ENCODE results near the gene SORBS2.

DNA sequence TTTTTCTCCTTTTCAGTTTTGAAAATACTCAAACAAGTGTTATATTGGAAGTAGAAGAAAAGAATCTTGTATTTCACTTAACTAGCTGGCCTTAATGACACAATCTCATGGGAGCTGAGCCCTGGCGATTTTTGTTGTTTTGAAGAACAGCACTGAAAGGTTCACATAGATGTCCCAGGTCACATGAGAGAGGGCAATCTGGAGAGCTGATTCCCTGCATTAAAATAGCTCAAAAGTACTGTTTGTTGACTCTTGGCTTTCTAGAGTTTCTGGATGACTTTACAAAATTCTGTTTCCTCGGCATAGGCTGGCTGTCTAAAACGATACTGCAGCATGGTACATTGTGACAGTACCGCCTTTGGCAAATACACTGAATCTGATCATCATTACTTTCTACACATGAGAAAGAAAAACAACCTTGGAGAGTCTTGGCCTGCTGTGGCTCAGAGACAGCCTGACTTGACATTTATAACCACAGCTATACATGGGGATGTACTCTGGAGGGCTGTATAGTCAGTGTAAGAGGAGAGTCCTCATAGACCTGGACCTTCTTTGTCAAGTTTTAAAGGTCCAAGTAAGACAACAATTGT lies 156.9 kb downstream of the SORBS2 start:
- TF ChIP-seq EP300 (IDR thresholded peaks at IDR 0.05) (no peak), POLR2A (IDR thresholded peaks at IDR 0.05) (no peak)
- TF ChIP-seq, protein P1, sequence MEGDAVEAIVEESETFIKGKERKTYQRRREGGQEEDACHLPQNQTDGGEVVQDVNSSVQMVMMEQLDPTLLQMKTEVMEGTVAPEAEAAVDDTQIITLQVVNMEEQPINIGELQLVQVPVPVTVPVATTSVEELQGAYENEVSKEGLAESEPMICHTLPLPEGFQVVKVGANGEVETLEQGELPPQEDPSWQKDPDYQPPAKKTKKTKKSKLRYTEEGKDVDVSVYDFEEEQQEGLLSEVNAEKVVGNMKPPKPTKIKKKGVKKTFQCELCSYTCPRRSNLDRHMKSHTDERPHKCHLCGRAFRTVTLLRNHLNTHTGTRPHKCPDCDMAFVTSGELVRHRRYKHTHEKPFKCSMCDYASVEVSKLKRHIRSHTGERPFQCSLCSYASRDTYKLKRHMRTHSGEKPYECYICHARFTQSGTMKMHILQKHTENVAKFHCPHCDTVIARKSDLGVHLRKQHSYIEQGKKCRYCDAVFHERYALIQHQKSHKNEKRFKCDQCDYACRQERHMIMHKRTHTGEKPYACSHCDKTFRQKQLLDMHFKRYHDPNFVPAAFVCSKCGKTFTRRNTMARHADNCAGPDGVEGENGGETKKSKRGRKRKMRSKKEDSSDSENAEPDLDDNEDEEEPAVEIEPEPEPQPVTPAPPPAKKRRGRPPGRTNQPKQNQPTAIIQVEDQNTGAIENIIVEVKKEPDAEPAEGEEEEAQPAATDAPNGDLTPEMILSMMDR (IDR thresholded peaks at IDR 0.05): no peak
